CD14-positive monocyte (primary cell): ENCODE measurements around the gene TUBGCP3. TPM values are rescaled to one million over a fixed set of nuclear protein-coding genes. Genes with fewer than 3 reads are reported as not detected.
A peak's percentile ranks its signal among the peaks of the same experiment; 100 is the strongest.

ENCODE experiments used
- DNase-seq, 3 donors: peaks; one replicate each; pipeline ENCODE4 v3.0.0-alpha.2; 2011 to 2022
- H2AFZ ChIP-seq: 2 replicates; pipeline ENCODE4 v1.6.0; 2012; ENCODE audit warnings: mild to moderate bottlenecking, low read depth, low read length, inconsistent platforms; ENCODE audit not compliant: insufficient read depth, poor library complexity, severe bottlenecking
- H3K27ac ChIP-seq, 2 donors: 1 replicate in 1 of 2; 2 replicates in 1 of 2; pipeline ENCODE4 v1.5.1; 2012 to 2013; ENCODE audit warnings: low read length in 2 of 2, control low read depth in 1 of 2, inconsistent platforms in 1 of 2, low read depth in 1 of 2, mild to moderate bottlenecking in 1 of 2
- H3K27me3 ChIP-seq, 2 donors: one replicate each; pipeline versions ENCODE4 v1.6.0 to v1.6.1; 2011 to 2013; ENCODE audit warnings: low read length in 2 of 2; ENCODE audit not compliant: control insufficient read depth in 2 of 2, insufficient read depth in 2 of 2
- H3K36me3 ChIP-seq, 2 donors: replicated peaks in 1 of 2; 1 replicate in 1 of 2; 2 replicates in 1 of 2; pipeline versions ENCODE4 v1.5.1 to v1.6.1; 2012 to 2013; ENCODE audit warnings: low read length in 2 of 2, control low read depth in 1 of 2, inconsistent platforms in 1 of 2, mild to moderate bottlenecking in 1 of 2; ENCODE audit not compliant: insufficient read depth in 2 of 2, control insufficient read depth in 1 of 2
- H3K4me1 ChIP-seq, 2 donors: 1 replicate in 1 of 2; 2 replicates in 1 of 2; pipeline versions ENCODE4 v1.5.1 to v1.6.1; 2012 to 2013; ENCODE audit warnings: low read length in 2 of 2, control low read depth in 1 of 2, inconsistent platforms in 1 of 2, mild to moderate bottlenecking in 1 of 2, moderate library complexity in 1 of 2; ENCODE audit not compliant: insufficient read depth in 2 of 2, control insufficient read depth in 1 of 2
- H3K4me2 ChIP-seq: replicated peaks from 2 replicates; pipeline ENCODE3; 2012; ENCODE audit warnings: low read length, moderate library complexity, mild to moderate bottlenecking; ENCODE audit not compliant: poor library complexity, severe bottlenecking; ENCODE audit errors: extremely low read depth
- H3K4me3 ChIP-seq, 3 experiments: fragments of 200-600 bp in 1 of 3; sonication (generic) in 1 of 3; replicated peaks in 1 of 3; 1 replicate in 2 of 3; 2 replicates in 1 of 3; pipeline ENCODE4 v1.5.1; 2011 to 2013; ENCODE audit warnings: low read length in 3 of 3, mild to moderate bottlenecking in 3 of 3, control low read depth in 2 of 3, low read depth in 2 of 3, inconsistent platforms in 1 of 3, moderate library complexity in 1 of 3
- H3K79me2 ChIP-seq: 2 replicates; pipeline ENCODE4 v1.6.0; 2012; ENCODE audit warnings: mild to moderate bottlenecking, control low read depth, inconsistent platforms, low read length, moderate library complexity; ENCODE audit not compliant: insufficient read depth
- H3K9ac ChIP-seq: 2 replicates; pipeline ENCODE4 v1.6.0; 2017; ENCODE audit warnings: low read length, mild to moderate bottlenecking; ENCODE audit not compliant: insufficient read depth, poor library complexity, severe bottlenecking
- H3K9me3 ChIP-seq, 2 donors: replicated peaks in 1 of 2; 1 replicate in 1 of 2; 2 replicates in 1 of 2; pipeline versions ENCODE4 v1.5.1 to v1.6.1; 2012 to 2013; ENCODE audit warnings: low read length in 2 of 2, control low read depth in 1 of 2; ENCODE audit not compliant: control insufficient read depth in 1 of 2, insufficient read depth in 1 of 2
- H4K20me1 ChIP-seq: 2 replicates; pipeline ENCODE4 v1.6.0; 2012; ENCODE audit warnings: mild to moderate bottlenecking, low read length, control low read depth, moderate library complexity; ENCODE audit not compliant: insufficient read depth
- H3K27ac Mint-ChIP-seq, 7 donors: one replicate each; pipeline ENCODE4 v1.8.0; 2020; ENCODE audit warnings: mild to moderate bottlenecking in 7 of 7, mixed read lengths in 7 of 7, moderate library complexity in 6 of 7, inconsistent platforms in 2 of 7
- H3K27me3 Mint-ChIP-seq, 3 donors: one replicate each; pipeline ENCODE4 v1.8.0; 2021 to 2022; ENCODE audit warnings: low read depth in 3 of 3, mild to moderate bottlenecking in 3 of 3, mixed read lengths in 3 of 3, moderate library complexity in 3 of 3, inconsistent platforms in 1 of 3
- H3K36me3 Mint-ChIP-seq, 2 donors: one replicate each; pipeline ENCODE4 v1.8.0; 2020; ENCODE audit warnings: mixed read lengths in 2 of 2, inconsistent platforms in 1 of 2, mild to moderate bottlenecking in 1 of 2
- H3K4me1 Mint-ChIP-seq: one replicate; pipeline ENCODE4 v1.8.0; 2020; ENCODE audit warnings: mild to moderate bottlenecking, mixed read lengths
- H3K4me3 Mint-ChIP-seq, 2 donors: one replicate each; pipeline ENCODE4 v1.8.0; 2020; ENCODE audit warnings: mild to moderate bottlenecking in 2 of 2, mixed read lengths in 2 of 2, moderate library complexity in 1 of 2
- H3K9me3 Mint-ChIP-seq, 7 donors: one replicate each; pipeline ENCODE4 v1.8.0; 2020 to 2022; ENCODE audit warnings: mixed read lengths in 7 of 7, mild to moderate bottlenecking in 6 of 7, moderate library complexity in 6 of 7, inconsistent platforms in 2 of 7
- WGBS: methylation state at CpG from one replicate; pipeline ENCODE4 v1.1.5; 2013; ENCODE audit warnings: missing lambda C conversion rate; ENCODE audit not compliant: insufficient coverage; 5-methylcytosine and 5-hydroxymethylcytosine counted together
- intact Hi-C, 2 donors: fragments of 100-400 bp; cut with micrococcal nuclease; formaldehyde crosslinking; loops; one replicate each; pipeline versions ENCODE4 v1.15.0 to v1.15.1; 2023
- polyA plus RNA-seq, 3 donors: library from polyadenylated mRNA; depleted of rRNA in 1 of 3; unstranded in 2 of 3; stranded (reverse) in 1 of 3; fragments of 300-500 nt in 2 of 3; fragments of >200 nt in 1 of 3; fragmentation: Illumina TruSeq in 2 of 3; gene quantifications; 1 replicate in 2 of 3; 2 replicates in 1 of 3; pipeline ENCODE4 v1.2.3, GENCODE V29; 2012 to 2021
- TF ChIP-seq, protein P1 (sequence below): fragments of 200-600 bp; IDR thresholded peaks from one replicate; pipeline ENCODE4 v1.8.0; 2022; ENCODE audit warnings: antibody characterized with exemption, mild to moderate bottlenecking

TUBGCP3 gene
- polyA plus RNA-seq, 3 donors: 25.4 to 47.1 (median 34.1) TPM

DNA sequence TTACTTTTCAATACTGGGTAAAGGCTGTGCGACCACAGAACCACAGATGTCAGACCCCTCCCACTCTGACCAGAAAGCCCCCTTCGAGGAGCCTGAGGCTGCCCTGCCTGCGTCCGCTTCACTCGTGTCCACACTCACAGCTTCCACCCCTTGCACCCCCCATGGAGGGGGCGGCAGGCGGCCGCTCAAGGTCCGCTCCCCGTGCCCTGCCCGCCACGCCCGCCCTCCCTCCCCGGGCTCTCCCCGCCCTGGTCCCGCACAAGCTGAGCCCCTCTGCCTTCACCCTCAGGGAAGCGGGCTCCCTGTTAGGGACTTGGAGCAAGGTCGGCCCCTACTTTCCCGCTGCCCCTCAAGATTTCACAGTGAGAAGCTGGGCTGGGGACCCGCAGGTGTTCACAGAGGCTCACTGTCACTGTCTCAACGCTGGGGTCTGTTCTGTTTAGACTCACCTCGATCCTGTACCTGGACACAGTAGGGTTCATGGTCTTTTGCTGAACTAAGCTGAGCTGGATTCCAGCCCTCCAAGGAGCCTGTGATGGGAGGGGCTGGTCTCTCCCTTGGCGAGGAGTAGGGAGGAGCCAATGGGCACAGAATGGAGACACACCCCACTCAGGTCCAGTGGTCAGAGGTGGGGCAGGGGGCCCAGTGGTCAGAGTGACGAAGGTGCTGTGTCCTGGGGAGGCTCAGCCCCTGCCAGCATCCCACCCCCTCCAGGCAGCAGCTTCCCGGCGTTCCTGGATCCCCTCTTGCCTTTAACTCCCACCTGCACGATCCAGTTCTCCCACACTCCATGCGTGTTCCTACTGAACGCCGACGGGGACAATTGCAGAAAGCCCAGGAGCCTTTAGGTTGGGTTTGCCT is 142.3 kb downstream of the TUBGCP3 start:
- no peak overlapping the region for H3K27ac ChIP-seq
- H3K4me1 ChIP-seq: no peaks in the 10 kb centered on the region
- no peak overlapping the region for H3K9ac ChIP-seq
- no peak overlapping the region for H3K4me2 ChIP-seq
- H3K79me2 ChIP-seq: no peaks in the 10 kb centered on the region
- Mint-ChIP-seq H3K36me3 (no peaks in the 10 kb centered on the region), H3K27me3 (peaks cover 10 to 20% (median 19%) of the 10 kb centered on the region in 3 donors), H3K4me1 (peaks cover 5% of the 10 kb centered on the region), H3K27ac (no peak overlapping the region), H3K9me3 (no peaks in the 10 kb centered on the region), H3K4me3 (no peak overlapping the region)
- no peak for DNase-seq
- WGBS: 86% methylated on average over 23 of the region's 31 CpGs
- intact Hi-C loops: no loop called here
- H4K20me1 ChIP-seq: no peaks in the 10 kb centered on the region
- H3K27me3 ChIP-seq: no peaks in the 10 kb centered on the region
- H3K36me3 ChIP-seq: no peaks in the 10 kb centered on the region
- H3K4me3 ChIP-seq: no peak overlapping the region
- H2AFZ ChIP-seq: no peak overlapping the region
- no peaks in the 10 kb centered on the region for H3K9me3 ChIP-seq
- TF ChIP-seq, protein P1, sequence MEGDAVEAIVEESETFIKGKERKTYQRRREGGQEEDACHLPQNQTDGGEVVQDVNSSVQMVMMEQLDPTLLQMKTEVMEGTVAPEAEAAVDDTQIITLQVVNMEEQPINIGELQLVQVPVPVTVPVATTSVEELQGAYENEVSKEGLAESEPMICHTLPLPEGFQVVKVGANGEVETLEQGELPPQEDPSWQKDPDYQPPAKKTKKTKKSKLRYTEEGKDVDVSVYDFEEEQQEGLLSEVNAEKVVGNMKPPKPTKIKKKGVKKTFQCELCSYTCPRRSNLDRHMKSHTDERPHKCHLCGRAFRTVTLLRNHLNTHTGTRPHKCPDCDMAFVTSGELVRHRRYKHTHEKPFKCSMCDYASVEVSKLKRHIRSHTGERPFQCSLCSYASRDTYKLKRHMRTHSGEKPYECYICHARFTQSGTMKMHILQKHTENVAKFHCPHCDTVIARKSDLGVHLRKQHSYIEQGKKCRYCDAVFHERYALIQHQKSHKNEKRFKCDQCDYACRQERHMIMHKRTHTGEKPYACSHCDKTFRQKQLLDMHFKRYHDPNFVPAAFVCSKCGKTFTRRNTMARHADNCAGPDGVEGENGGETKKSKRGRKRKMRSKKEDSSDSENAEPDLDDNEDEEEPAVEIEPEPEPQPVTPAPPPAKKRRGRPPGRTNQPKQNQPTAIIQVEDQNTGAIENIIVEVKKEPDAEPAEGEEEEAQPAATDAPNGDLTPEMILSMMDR: no peak

DNA sequence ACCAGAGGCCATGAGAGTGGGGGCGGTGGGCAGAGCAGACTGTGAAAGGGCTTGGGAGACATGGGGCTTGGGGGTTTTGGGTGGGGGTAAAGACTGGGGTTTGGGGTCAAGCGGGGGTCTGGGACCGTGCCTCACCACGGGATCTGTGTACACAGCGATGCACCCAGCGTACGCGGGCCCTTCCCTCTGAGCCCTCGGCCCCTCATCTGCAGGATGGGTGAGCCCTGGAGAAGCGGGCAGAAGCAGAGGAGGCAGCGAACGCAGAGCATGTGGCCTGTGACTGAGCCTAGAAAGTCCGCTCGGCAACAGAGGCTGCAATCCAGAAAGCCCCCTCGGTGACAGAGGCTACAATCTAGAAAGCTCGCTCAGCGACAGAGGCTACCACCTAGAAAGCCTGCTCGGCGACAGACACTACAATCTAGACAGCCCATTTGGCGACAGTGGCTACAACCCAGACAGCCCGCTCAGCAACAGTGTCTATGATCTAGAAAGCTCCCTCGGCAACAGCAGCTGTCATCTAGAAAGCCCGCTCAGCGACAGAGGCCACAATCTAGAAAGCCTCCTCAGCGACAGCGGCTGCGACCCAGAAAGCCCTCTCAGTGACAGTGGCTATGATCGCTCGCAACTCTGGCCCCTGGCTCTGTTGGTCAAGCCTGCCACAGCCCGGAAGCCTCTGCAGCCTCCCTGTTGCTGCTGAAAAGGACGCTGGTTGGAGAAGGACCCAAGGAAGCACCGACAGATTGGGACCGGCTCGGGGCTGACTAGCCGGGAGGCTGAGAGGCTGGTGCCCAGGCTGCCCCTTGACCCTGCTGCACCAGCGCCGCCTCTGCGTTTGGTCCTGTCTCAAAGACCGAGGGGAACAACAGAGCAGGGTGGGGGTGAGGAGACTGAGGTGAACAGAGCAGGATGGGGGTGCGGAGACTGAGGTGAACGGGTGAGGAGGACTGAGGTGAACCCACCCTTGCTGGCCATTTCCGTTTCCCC is 143.2 kb downstream of the TUBGCP3 start:
- H3K27me3 ChIP-seq: no peaks in the 10 kb centered on the region
- H3K4me3 Mint-ChIP-seq: no peak overlapping the region
- no peak overlapping the region for H3K4me2 ChIP-seq

More for the DNA sequence above, 143.2 kb downstream of the TUBGCP3 start:
- peaks cover 5% of the 10 kb centered on the region for H3K4me1 Mint-ChIP-seq
- TF ChIP-seq, protein P1: no peak
- peaks cover 11 to 23% (median 15%) of the 10 kb centered on the region in 3 donors for H3K27me3 Mint-ChIP-seq
- peaks cover 0 to 4% (median 0%) of the 10 kb centered on the region in 7 donors for H3K9me3 Mint-ChIP-seq
- intact Hi-C loops: no loop called here
- Histone ChIP-seq H3K27ac (no peak overlapping the region), H3K9ac (no peak overlapping the region), H3K79me2 (no peaks in the 10 kb centered on the region), H3K9me3 (no peaks in the 10 kb centered on the region), H3K36me3 (no peaks in the 10 kb centered on the region), H4K20me1 (no peaks in the 10 kb centered on the region), H3K4me3 (no peak overlapping the region), H2AFZ (no peak overlapping the region), H3K4me1 (no peaks in the 10 kb centered on the region)
- no peaks in the 10 kb centered on the region for H3K36me3 Mint-ChIP-seq
- H3K27ac Mint-ChIP-seq: peak overlapping the region in 1 of 7 donors; percentile 60
- WGBS: 88% methylated on average over 35 of the region's 42 CpGs
- DNase-seq: no peak
